HG02571 (cell line): ENCODE measurements around the gene AGRN.
"Not testable (repeated sequence)": the region's sequence is repeated elsewhere in the genome, so short reads cannot be mapped to it uniquely, and the experiment has no call there.

ENCODE experiments used
- ATAC-seq: cut with Tn5 transposase; IDR thresholded peaks from one replicate; pipeline ENCODE4 v1.9.1; 2021; ENCODE audit warnings: mild to moderate bottlenecking, moderate library complexity; ENCODE audit not compliant: unreplicated experiment

AGRN gene

GRCh38 chr1:1020000-1020404 lies at the start of gene AGRN:
Gene AGRN, plus strand, starts transcription at chr1:1020120. Its CDS starts 53 bp downstream, at chr1:1020173.
- ATAC-seq, result peak; percentile 29

DNA sequence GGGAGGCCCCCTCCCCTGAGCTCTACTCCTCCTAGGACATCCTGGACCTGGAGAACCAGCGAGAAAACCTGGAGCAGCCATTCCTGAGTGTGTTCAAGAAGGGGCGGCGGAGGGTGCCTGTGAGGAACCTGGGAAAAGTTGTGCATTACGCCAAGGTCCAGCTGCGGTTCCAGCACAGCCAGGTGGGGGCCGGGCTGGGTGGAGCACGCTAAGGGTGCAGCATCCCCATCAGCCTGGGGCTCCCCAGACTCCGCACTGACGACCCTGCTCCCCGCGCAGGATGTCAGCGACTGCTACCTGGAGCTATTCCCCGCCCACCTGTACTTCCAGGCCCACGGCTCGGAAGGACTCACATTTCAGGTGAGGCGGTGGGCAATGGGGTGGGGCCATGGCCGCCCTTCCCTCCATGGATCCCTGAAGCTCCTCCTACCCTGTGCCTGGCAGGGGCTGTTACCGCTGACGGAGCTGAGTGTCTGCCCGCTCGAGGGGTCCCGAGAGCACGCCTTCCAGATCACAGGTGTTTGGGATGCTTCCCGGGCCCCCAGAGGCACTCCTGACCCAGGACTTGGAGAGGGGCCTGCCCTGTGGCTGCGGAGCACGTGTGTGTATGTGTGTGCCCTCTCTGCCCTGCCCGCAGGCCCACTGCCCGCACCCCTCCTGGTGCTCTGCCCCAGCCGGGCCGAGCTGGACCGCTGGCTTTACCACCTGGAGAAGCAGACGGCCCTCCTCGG lies 49.5 kb upstream of the AGRN start:
- ATAC-seq, result no peak

GRCh38 chr1:970973-971730 lies 48.8 kb upstream of the AGRN start:
- ATAC-seq, result no peak

- ATAC-seq, result no peak
These were observed 48.0 kb upstream of the AGRN start for GRCh38 chr1:971751-972506.

DNA sequence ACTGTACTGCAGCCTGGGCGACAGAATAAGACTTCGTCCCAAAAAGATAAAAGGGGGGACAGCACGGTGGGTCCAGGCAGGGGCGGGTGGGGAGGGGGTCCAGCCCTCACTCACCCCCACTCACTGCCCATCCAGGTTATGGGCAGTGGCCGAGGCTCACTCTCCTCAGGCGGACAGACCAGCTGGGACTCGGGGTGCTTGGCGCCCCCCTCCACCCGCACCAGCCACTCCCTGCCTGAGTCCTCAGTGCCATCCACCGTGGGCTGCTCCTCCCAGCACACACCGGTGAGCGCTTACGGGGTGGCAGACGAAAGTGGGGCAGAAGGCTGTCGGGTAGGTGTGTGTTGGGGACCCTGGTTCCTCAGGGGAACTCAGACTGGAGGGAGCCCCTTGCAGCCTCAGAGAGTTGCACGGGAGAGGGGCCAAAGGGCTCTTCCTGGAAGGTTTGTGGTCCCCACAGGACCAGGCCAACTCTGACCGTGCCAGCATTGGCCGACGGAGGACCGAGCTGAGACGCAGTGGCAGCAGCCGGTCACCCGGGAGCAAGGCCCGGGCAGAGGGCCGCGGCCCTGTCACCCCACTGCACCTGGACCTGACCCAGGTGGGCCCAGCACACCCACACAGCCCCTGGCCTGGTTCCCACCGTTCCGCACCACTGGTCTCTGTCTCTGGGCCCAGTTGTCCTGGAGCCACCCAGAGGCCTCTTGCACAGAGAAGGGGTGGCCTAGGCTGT lies 47.0 kb upstream of the AGRN start:
- no peak for ATAC-seq

DNA sequence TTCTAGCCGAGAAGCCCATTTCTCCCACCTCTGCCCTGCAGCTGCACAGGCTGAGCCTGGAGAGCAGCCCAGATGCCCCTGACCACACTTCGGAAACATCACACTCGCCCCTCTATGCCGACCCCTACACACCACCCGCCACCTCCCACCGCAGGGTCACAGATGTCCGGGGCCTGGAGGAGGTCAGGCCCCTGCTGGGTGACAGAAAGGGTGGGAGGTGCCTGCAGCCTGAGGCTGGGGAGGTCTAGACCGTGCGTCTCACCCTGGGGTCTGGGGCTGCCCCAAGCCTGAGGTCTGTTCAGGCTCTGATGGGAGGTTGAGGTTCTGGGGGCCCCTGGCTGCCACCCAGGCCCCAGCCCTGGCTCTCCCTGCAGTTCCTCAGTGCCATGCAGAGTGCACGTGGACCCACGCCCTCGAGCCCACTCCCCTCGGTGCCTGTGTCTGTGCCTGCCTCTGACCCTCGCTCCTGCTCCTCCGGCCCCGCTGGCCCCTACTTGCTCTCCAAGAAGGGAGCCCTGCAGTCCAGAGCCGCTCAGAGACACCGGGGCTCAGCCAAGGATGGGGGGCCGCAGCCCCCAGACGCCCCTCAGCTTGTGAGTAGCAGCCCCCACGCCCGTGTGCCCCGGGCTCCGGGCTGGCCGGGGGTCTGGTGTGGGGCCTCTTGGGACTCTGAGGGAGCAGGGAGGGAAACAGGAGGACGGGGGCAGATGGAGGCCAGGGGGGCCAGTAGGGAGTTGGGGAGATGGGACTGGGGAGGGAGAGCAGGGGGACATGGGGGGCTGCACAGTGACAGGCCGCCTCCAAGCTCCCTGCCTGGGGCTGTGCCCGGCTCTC lies 46.2 kb upstream of the AGRN start:
- ATAC-seq, result no peak

DNA sequence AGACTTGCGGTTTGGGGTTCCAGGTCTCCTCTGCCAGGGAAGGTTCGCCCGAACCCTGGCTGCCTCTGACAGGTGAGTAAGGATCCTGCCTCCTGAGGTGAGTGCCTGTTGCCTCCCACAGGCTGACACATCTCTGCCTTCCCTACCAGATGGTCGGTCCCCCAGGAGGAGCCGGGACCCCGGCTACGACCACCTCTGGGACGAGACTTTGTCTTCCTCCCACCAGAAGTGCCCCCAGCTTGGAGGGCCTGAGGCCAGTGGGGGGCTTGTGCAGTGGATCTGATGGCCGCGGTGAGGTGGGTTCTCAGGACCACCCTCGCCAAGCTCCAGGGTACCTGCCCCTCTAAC lies 45.7 kb upstream of the AGRN start:
- no peak for ATAC-seq

DNA sequence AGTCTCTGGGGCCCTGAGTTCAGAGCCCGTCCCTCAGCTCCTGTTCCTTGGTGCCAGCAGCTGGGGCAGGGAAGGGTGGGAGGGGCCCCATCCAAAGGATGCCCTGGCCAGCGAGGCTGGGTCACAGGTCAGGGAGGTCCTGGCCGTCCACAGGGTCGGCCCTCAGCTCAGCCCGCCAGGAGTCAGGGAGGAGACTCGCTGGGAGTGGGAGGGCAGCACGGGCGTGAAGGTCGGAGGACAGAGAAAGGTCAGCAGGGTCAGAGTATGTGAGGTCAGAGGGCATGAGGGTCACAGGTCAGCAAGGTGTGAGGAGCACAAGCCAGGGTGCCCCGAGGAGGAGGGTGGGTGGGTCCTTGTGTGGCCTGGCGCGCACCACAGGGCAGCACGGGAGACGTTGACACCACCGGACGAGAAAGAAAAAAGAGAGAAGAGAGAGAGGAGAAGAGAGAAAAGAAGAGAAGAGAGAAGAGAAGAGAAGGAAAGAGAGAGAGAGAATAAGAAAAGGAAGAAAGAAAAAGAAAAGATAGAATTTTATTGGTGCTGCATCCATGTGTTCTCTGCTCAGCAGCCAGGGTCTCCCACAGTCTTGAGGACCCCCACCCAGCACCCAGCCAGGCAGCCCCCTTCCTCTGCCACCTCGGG lies 45.1 kb upstream of the AGRN start:
- no peak for ATAC-seq

DNA sequence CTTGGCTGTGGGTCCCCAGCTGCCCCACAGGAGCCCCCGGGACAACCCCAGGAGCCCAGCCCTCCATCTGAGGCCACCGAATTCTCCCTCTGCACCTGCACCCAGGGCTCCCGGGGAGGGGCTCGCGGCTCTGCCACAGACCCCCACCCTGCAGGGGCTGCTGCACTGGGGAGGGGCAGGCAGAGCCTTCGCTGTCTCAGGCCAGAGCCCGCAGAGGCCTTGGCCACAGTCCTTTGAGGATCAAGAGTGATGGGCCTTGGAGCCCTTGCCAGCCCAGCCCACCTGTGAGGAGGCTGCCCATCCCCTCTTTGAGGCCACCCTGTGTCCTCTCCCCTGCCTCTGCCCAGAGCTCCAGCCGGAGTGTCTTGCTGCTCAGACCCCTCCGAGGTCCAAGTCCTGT lies 44.6 kb upstream of the AGRN start:
- no peak for ATAC-seq

DNA sequence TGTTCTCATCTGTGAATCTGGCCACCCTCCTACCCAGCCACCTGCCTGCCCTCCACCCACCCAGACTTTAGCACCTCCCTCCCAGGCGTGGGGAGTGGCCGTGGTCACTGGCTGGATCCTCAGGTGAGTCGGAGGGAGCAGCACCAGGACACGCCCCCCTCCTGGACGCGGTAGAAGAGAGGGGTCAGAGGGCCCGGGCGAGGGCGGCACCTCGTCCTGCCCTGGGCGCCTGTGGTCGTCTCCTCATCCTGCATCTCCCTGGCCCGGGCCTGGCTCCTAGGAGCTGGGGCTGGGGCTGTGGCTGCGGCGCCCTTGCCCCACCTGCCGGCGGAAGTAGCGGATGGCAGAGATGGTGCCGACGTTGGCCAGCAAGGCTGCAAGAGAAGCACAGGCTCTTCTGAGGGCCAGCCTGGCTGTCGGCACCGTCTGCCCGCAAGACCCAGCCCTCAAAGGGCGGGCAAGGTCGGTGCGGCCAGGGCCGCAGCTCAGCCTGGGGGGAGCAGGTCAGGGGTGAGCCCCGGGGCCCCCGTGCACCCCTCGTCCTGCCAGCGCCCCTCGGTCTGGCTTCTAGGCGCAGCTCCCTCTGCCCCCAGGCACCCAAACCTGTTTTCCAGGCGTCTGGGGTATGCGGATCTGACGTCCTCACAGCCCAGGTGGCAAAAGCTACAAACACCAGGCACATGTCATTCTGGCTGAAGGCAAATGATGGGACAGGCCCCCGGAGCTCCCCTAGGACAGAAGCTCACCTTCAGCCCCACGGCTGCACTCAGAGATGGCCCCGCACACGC lies 43.8 kb upstream of the AGRN start:
- no peak for ATAC-seq

GRCh38 chr1:976791-977190 lies 43.1 kb upstream of the AGRN start:
- ATAC-seq, result not testable (repeated sequence)

DNA sequence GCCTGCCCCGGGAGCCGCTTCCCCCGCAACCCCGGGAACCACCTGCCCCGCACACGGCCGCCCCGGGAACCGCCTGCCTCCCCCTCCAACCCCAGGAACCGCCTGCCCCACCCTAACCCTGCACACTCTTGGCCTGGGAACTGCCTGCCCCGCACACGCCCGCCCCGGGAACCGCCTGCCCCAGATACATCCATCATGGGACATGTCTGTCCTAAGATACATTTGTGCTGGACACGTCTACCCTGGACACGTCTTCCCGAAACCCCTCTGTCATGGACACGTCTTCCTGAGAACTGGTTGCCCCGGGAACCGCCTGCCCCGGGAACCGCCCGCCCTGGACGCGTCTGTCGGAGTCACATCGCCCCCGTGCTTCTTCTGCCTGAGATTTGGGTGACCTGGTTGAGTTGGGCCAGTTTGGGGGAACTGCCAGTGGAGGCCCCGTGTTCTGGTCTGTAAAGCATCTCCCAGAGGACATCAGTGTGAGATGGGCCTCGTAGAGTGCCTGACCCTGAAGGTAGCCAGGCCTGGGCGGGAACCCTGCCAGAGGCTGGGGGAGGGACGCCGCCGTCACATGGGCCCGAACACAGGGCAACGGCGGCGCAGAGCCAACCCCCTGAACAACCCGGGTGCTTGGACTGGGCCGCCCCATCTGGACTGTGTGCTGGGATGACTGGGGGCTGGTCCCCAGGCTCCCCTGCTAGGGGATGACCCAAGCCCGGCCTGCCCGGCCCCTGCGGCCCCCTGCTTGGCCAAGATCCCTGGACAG lies 41.7 kb upstream of the AGRN start:
- ATAC-seq, result no peak

DNA sequence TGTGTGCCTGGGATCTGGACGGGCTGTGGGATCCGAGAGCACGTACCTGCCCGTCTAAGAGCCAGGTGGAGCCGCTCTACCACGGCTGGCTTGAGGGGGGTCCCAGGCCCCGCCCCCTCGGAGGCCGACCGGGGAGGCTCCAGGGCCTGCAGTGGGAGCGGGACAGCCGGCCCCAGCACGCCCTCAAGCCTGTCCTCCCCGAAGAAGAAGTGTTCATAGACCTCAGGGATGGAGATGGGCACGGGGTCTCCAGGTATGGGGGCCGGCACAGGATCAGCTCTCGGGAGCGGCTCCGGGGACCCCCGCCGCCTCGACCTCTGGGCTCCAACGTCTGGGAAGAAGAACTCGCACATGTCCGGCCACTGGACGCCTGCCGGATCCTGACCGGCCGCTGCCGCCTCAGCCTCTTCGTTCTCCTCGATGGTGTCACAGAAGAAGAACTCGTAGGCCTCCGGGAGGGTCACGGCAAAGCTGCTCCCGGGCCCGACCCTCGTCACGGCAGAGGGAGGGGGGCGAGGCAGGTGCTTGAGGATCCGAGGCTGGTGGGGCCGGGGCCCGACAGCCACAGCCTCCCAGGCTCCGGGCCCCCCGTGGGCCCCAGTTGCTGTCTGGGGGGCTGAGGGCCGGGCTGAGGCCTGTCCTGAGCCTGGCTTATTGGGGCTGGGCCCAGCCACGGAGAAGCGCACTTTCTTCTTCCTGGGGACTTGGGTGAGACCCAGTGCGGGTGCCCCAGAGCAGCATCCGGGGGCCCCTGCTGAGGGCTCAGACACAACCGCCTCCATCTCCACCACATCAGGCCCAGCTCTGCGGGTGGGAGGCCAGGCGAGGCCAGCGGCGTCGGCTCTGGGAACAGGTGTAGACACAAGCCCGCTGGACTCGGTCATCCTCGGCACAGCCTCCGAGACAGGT lies 40.8 kb upstream of the AGRN start:
- no peak for ATAC-seq

- no peak for ATAC-seq
These were observed 40.2 kb upstream of the AGRN start for GRCh38 chr1:979744-980072.

DNA sequence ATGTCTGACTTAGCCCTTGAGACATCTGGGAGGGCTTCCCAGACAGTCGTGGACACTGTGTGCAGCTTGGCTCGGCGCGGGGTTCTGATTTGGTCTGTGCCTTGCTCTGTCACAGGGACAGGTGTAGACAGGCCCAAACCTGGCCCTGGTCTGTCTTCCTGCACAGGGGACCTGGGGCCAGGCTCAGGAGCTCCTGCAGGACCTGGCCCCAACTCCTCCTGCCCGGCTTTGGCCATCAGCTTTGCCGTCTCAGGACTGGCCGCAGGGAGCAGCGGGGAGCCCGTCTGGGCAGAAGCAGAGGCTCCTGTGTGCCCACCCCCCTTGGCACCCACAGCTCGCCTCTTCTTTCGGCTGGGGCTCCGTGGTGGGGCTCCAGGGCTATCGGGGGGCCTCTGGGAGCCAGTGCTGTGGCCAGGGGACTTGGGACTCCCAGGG lies 39.8 kb upstream of the AGRN start:
- no peak for ATAC-seq

- no peak for ATAC-seq
These were observed 39.1 kb upstream of the AGRN start for GRCh38 chr1:980602-981395.
